ENCODE results near the gene SORL1-AS1.

The SORL1-AS1 gene

DNA sequence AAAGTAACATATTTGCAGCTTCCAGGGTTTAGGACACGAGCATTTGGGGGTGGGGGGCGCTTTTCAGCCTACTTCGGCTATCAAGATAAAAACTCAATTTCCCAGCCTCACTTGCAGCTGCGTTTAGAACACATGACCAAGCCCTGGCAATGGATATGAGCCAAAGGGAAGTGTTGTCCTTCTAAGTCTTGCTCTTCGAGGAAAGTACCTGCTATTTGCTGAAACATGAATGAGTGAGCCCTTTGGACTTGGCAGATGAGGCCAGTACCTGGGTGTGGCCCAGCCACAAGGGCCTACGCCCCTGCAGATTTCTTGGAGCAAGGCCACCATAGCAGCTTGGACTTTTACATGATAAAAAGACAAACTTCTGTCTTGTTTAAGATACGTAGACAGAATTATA lies 60.9 kb downstream of the SORL1-AS1 start:
- Histone ChIP-seq H3K9me3 (replicated peaks; ENCODE audit: control insufficient read depth, insufficient read depth, low read length) (no peaks in the 10 kb centered on the region), H3K27ac (ENCODE audit: insufficient read depth, low read depth, low read length) (no peak overlapping the region), H3K4me3 (replicated peaks in 1 of 3; ENCODE audit: insufficient read depth in 1 of 3, low read depth in 1 of 3, low read length in 3 of 3) (no peak overlapping the region), H3K9me1 (replicated peaks; ENCODE audit: control insufficient read depth, extremely low read depth, insufficient read depth, low read length) (no peaks in the 10 kb centered on the region), H3K79me2 (ENCODE audit: control insufficient read depth, insufficient read depth, low read length) (no peaks in the 10 kb centered on the region), H3K27me3 (ENCODE audit: control insufficient read depth in 2 of 2, insufficient read depth in 2 of 2, low read length in 2 of 2) (no peaks in the 10 kb centered on the region), H3K9ac (replicated peaks; ENCODE audit: extremely low read depth, insufficient read depth, low read length) (no peak overlapping the region), H3K4me2 (ENCODE audit: insufficient read depth, low read length) (no peak overlapping the region), H3K4me1 (ENCODE audit: control insufficient read depth, extremely low read depth, insufficient read depth, low read length) (no peaks in the 10 kb centered on the region), H2AFZ (ENCODE audit: low read depth, low read length) (no peak overlapping the region), H3K36me3 (ENCODE audit: control insufficient read depth in 2 of 2, extremely low read depth in 1 of 2, insufficient read depth in 2 of 2, low read length in 2 of 2) (no peaks in the 10 kb centered on the region), H4K20me1 (replicated peaks; ENCODE audit: control insufficient read depth, extremely low read depth, insufficient read depth, low read length) (no peaks in the 10 kb centered on the region)
- TF ChIP-seq EZH2 (IDR thresholded peaks at IDR 0.05; ENCODE audit: borderline replicate concordance, low read depth, low read length, severe bottlenecking), result no peak
- no peak for TF ChIP-seq POLR2AphosphoS5 (IDR thresholded peaks at IDR 0.05; ENCODE audit: insufficient read depth, low read depth, low read length)
- TF ChIP-seq FOS (IDR thresholded peaks at IDR 0.05; ENCODE audit: borderline replicate concordance, insufficient read depth, low read length), result no peak
- no peak for TF ChIP-seq MYC (IDR thresholded peaks at IDR 0.05; ENCODE audit: low read depth, low read length)
- no peak for TF ChIP-seq POLR2A (IDR thresholded peaks at IDR 0.05; ENCODE audit: low read depth, low read length)
- no peak for TF ChIP-seq GATA2 (IDR thresholded peaks at IDR 0.05; ENCODE audit: insufficient read depth, insufficient read length, low read depth, low read length)
- TF ChIP-seq, protein P1, sequence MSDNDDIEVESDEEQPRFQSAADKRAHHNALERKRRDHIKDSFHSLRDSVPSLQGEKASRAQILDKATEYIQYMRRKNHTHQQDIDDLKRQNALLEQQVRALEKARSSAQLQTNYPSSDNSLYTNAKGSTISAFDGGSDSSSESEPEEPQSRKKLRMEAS (IDR thresholded peaks at IDR 0.05; ENCODE audit: insufficient read depth, insufficient read length), result no peak
- no peak for TF ChIP-seq JUN (IDR thresholded peaks at IDR 0.05; ENCODE audit: borderline replicate concordance, insufficient read depth, insufficient read length, low read depth)
- no peak for TF ChIP-seq CTCF (IDR thresholded peaks at IDR 0.05; ENCODE audit: extremely low read depth in 1 of 2, insufficient read depth in 1 of 2, low read depth in 1 of 2, low read length in 2 of 2)
- dilution Hi-C loops (cut with MboI; ENCODE audit: extremely low pct_ligation_motif_present, low sequenced_read_pairs), result no loop called here
- BruUV-seq (replicated peaks), result no TSS peak
- POLR2A ChIA-PET, result no interaction called here
- CTCF ChIA-PET, result no interaction called here
- FAIRE-seq (no peak), DNase-seq (ENCODE audit: low read depth, low spot score) (no peak)
- intact Hi-C loops (cut with micrococcal nuclease), result no loop called here
